Stimulated activated naive B cell treated with anti-CD40 and anti-IgM and Interleukin-4, amounts not matched to agents 10 μg/mL and 1 μg/mL and 100 μg/mL, for 72 hours (primary cell): ENCODE results near the gene CDK1.
A peak's percentile ranks its signal among the peaks of the same experiment; 100 is the strongest.

Source experiments
- ATAC-seq, 2 donors: fragments of 150-1000 bp; cut with Tn5 transposase; replicated peaks; 2 replicates each; pipeline ENCODE4 v1.10.0; 2021; ENCODE audit warnings: moderate library complexity in 1 of 2
- DNase-seq: peaks from one replicate; pipeline ENCODE4 v3.0.0; 2021
- H3K27ac Mint-ChIP-seq: one replicate; pipeline ENCODE4 v1.8.0; 2022; ENCODE audit warnings: mild to moderate bottlenecking, mixed read lengths
- H3K27me3 Mint-ChIP-seq, 2 donors: one replicate each; pipeline ENCODE4 v1.8.0; 2022; ENCODE audit warnings: mixed read lengths in 2 of 2
- H3K36me3 Mint-ChIP-seq, 2 donors: one replicate each; pipeline ENCODE4 v1.8.0; 2022; ENCODE audit warnings: mixed read lengths in 2 of 2, mild to moderate bottlenecking in 1 of 2
- H3K4me1 Mint-ChIP-seq, 2 donors: one replicate each; pipeline ENCODE4 v1.8.0; 2022; ENCODE audit warnings: mixed read lengths in 2 of 2, mild to moderate bottlenecking in 1 of 2
- H3K4me3 Mint-ChIP-seq, 2 donors: one replicate each; pipeline ENCODE4 v1.8.0; 2022; ENCODE audit warnings: mild to moderate bottlenecking in 2 of 2, mixed read lengths in 2 of 2, moderate library complexity in 1 of 2
- H3K9me3 Mint-ChIP-seq, 2 donors: one replicate each; pipeline ENCODE4 v1.8.0; 2022; ENCODE audit warnings: mixed read lengths in 2 of 2, mild to moderate bottlenecking in 1 of 2

CDK1 gene

GRCh38 chr10:60778214-60778970, at the start of gene CDK1:
Gene CDK1 (plus strand): TSS chr10:60778478. CDS start chr10:60780166, 1,688 bp downstream.
- DNase-seq (peak; percentile 98), ATAC-seq (peak; percentile 99)
- H3K9me3 Mint-ChIP-seq: no peaks in the 10 kb centered on the region
- H3K27me3 Mint-ChIP-seq: no peaks in the 10 kb centered on the region
- H3K36me3 Mint-ChIP-seq: no peaks in the 10 kb centered on the region
- peak within 1 kb of the TSS; percentile 93 for H3K27ac Mint-ChIP-seq
- peaks cover 0 to 2% of the 10 kb centered on the region in 2 donors for H3K4me1 Mint-ChIP-seq
- peak within 1 kb of the TSS; percentile 97 to 100 for H3K4me3 Mint-ChIP-seq

- no peaks in the 10 kb centered on the region for H3K9me3 Mint-ChIP-seq
- no peak overlapping the region for H3K27ac Mint-ChIP-seq
- H3K4me1 Mint-ChIP-seq: peaks cover 11 to 24% of the 10 kb centered on the region in 2 donors
- peaks cover 6 to 7% of the 10 kb centered on the region in 2 donors for H3K27me3 Mint-ChIP-seq
- no peak overlapping the region for H3K4me3 Mint-ChIP-seq
- ATAC-seq: no peak
- no peaks in the 10 kb centered on the region for H3K36me3 Mint-ChIP-seq
- no peak for DNase-seq
Observed at GRCh38 chr10:60729106-60729505, 49.2 kb upstream of the CDK1 start.

- Mint-ChIP-seq H3K36me3 (no peaks in the 10 kb centered on the region), H3K27ac (peak overlapping the region; percentile 44), H3K4me1 (peaks cover 11 to 24% of the 10 kb centered on the region in 2 donors), H3K27me3 (no peaks in the 10 kb centered on the region), H3K9me3 (no peaks in the 10 kb centered on the region), H3K4me3 (peak overlapping the region; percentile 83 to 84)
- ATAC-seq: peak; percentile 66 to 70
- DNase-seq: no peak
Observed at GRCh38 chr10:60731134-60731885, 47.0 kb upstream of the CDK1 start.

- peak; percentile 42 to 53 for ATAC-seq
- peaks cover 11 to 24% of the 10 kb centered on the region in 2 donors for H3K4me1 Mint-ChIP-seq
- no peaks in the 10 kb centered on the region for H3K27me3 Mint-ChIP-seq
- H3K27ac Mint-ChIP-seq: peak overlapping the region; percentile 53
- H3K9me3 Mint-ChIP-seq: no peaks in the 10 kb centered on the region
- peak overlapping the region; percentile 83 to 84 for H3K4me3 Mint-ChIP-seq
- no peak for DNase-seq
- no peaks in the 10 kb centered on the region for H3K36me3 Mint-ChIP-seq
Observed at GRCh38 chr10:60732198-60732806, 46.0 kb upstream of the CDK1 start.

GRCh38 chr10:60732807-60733516, 45.3 kb upstream of the CDK1 start:
- peak overlapping the region; percentile 83 to 84 for H3K4me3 Mint-ChIP-seq
- no peak for DNase-seq
- H3K36me3 Mint-ChIP-seq: no peaks in the 10 kb centered on the region
- H3K27me3 Mint-ChIP-seq: no peaks in the 10 kb centered on the region
- peak overlapping the region; percentile 53 for H3K27ac Mint-ChIP-seq
- H3K4me1 Mint-ChIP-seq: peaks cover 8 to 24% of the 10 kb centered on the region in 2 donors
- H3K9me3 Mint-ChIP-seq: no peaks in the 10 kb centered on the region
- ATAC-seq: peak; percentile 82 to 85

- no peaks in the 10 kb centered on the region for H3K27me3 Mint-ChIP-seq
- H3K4me1 Mint-ChIP-seq: peaks cover 8 to 24% of the 10 kb centered on the region in 2 donors
- DNase-seq (peak; percentile 16), ATAC-seq (no peak)
- H3K27ac Mint-ChIP-seq: no peak overlapping the region
- H3K9me3 Mint-ChIP-seq: no peaks in the 10 kb centered on the region
- H3K36me3 Mint-ChIP-seq: no peaks in the 10 kb centered on the region
- H3K4me3 Mint-ChIP-seq: peak overlapping the region; percentile 75 to 79
Observed at GRCh38 chr10:60733517-60733822, 44.8 kb upstream of the CDK1 start.

GRCh38 chr10:60733826-60734225, 44.5 kb upstream of the CDK1 start:
- Mint-ChIP-seq H3K4me3 (no peak overlapping the region), H3K36me3 (no peaks in the 10 kb centered on the region), H3K27ac (no peak overlapping the region), H3K9me3 (no peaks in the 10 kb centered on the region), H3K27me3 (no peaks in the 10 kb centered on the region), H3K4me1 (peaks cover 8 to 24% of the 10 kb centered on the region in 2 donors)
- ATAC-seq (no peak), DNase-seq (no peak)

GRCh38 chr10:60734226-60734625, 44.1 kb upstream of the CDK1 start:
- no peak for DNase-seq
- Mint-ChIP-seq H3K4me1 (peaks cover 8 to 22% of the 10 kb centered on the region in 2 donors), H3K36me3 (no peaks in the 10 kb centered on the region), H3K4me3 (no peak overlapping the region), H3K27ac (no peak overlapping the region), H3K9me3 (no peaks in the 10 kb centered on the region), H3K27me3 (no peaks in the 10 kb centered on the region)
- ATAC-seq: no peak

GRCh38 chr10:60735244-60735643, 43.0 kb upstream of the CDK1 start:
- Mint-ChIP-seq H3K4me1 (peaks cover 8 to 16% of the 10 kb centered on the region in 2 donors), H3K27ac (no peak overlapping the region), H3K36me3 (no peaks in the 10 kb centered on the region), H3K4me3 (no peak overlapping the region), H3K9me3 (no peaks in the 10 kb centered on the region), H3K27me3 (no peaks in the 10 kb centered on the region)
- DNase-seq (no peak), ATAC-seq (no peak)

- no peaks in the 10 kb centered on the region for H3K9me3 Mint-ChIP-seq
Observed at GRCh38 chr10:60737242-60737641, 41.0 kb upstream of the CDK1 start.

GRCh38 chr10:60739558-60739957, 38.7 kb upstream of the CDK1 start:
- Mint-ChIP-seq H3K27me3 (peaks cover 6 to 13% of the 10 kb centered on the region in 2 donors), H3K36me3 (no peaks in the 10 kb centered on the region), H3K4me3 (no peak overlapping the region), H3K4me1 (no peaks in the 10 kb centered on the region), H3K9me3 (no peaks in the 10 kb centered on the region), H3K27ac (no peak overlapping the region)
- no peak for DNase-seq
- ATAC-seq: no peak

More at GRCh38 chr10:60737242-60737641, 41.0 kb upstream of the CDK1 start:
- peaks cover 0 to 3% of the 10 kb centered on the region in 2 donors for H3K27me3 Mint-ChIP-seq
- no peak for ATAC-seq
- H3K27ac Mint-ChIP-seq: no peak overlapping the region
- no peaks in the 10 kb centered on the region for H3K36me3 Mint-ChIP-seq
- DNase-seq: no peak
- peaks cover 0 to 4% of the 10 kb centered on the region in 2 donors for H3K4me1 Mint-ChIP-seq
- H3K4me3 Mint-ChIP-seq: no peak overlapping the region

GRCh38 chr10:60742512-60742911, 35.8 kb upstream of the CDK1 start:
- no peak overlapping the region for H3K27ac Mint-ChIP-seq
- H3K36me3 Mint-ChIP-seq: no peaks in the 10 kb centered on the region
- no peaks in the 10 kb centered on the region for H3K4me1 Mint-ChIP-seq
- no peak for DNase-seq
- H3K27me3 Mint-ChIP-seq: peaks cover 12 to 27% of the 10 kb centered on the region in 2 donors
- no peak overlapping the region for H3K4me3 Mint-ChIP-seq
- no peaks in the 10 kb centered on the region for H3K9me3 Mint-ChIP-seq
- no peak for ATAC-seq

GRCh38 chr10:60747817-60748469, 30.3 kb upstream of the CDK1 start:
- no peak for ATAC-seq
- Mint-ChIP-seq H3K4me1 (no peaks in the 10 kb centered on the region), H3K27me3 (peaks cover 27% of the 10 kb centered on the region in 2 donors), H3K36me3 (no peaks in the 10 kb centered on the region), H3K9me3 (no peaks in the 10 kb centered on the region), H3K27ac (no peak overlapping the region), H3K4me3 (no peak overlapping the region)
- DNase-seq: no peak

GRCh38 chr10:60753152-60753551, 25.1 kb upstream of the CDK1 start:
- H3K27ac Mint-ChIP-seq: no peak overlapping the region
- no peak overlapping the region for H3K4me3 Mint-ChIP-seq
- DNase-seq (no peak), ATAC-seq (no peak)
- no peaks in the 10 kb centered on the region for H3K4me1 Mint-ChIP-seq
- H3K27me3 Mint-ChIP-seq: peaks cover 15 to 29% of the 10 kb centered on the region in 2 donors
- no peaks in the 10 kb centered on the region for H3K36me3 Mint-ChIP-seq
- H3K9me3 Mint-ChIP-seq: no peaks in the 10 kb centered on the region
